ENCODE measurements around the gene HECTD2. TPM values are rescaled to one million over a fixed set of nuclear protein-coding genes. Genes with fewer than 3 reads are reported as not detected.

Gene HECTD2
- total RNA-seq, 1 donor from 2014 or later, result 27.6 TPM

GRCh38 chr10:91512458-91512857 lies 102.3 kb downstream of the HECTD2 start:
- no peaks in the 10 kb centered on the region for H3K27me3 Mint-ChIP-seq (ENCODE audit: unreplicated experiment)
- peaks cover 2% of the 10 kb centered on the region for H3K4me1 Mint-ChIP-seq (ENCODE audit: low read depth, unreplicated experiment)
- H3K9me3 Mint-ChIP-seq (ENCODE audit: unreplicated experiment), result no peaks in the 10 kb centered on the region
- peaks cover 2% of the 10 kb centered on the region for H3K36me3 Mint-ChIP-seq (ENCODE audit: unreplicated experiment)
- H3K4me3 Mint-ChIP-seq (ENCODE audit: unreplicated experiment), result no peak overlapping the region
- DNase-seq, result no peak
- TF ChIP-seq CTCF (IDR thresholded peaks at IDR 0.05; ENCODE audit: partially characterized antibody, unreplicated experiment), result no peak
- no peak overlapping the region for H3K27ac Mint-ChIP-seq (ENCODE audit: unreplicated experiment)

DNA sequence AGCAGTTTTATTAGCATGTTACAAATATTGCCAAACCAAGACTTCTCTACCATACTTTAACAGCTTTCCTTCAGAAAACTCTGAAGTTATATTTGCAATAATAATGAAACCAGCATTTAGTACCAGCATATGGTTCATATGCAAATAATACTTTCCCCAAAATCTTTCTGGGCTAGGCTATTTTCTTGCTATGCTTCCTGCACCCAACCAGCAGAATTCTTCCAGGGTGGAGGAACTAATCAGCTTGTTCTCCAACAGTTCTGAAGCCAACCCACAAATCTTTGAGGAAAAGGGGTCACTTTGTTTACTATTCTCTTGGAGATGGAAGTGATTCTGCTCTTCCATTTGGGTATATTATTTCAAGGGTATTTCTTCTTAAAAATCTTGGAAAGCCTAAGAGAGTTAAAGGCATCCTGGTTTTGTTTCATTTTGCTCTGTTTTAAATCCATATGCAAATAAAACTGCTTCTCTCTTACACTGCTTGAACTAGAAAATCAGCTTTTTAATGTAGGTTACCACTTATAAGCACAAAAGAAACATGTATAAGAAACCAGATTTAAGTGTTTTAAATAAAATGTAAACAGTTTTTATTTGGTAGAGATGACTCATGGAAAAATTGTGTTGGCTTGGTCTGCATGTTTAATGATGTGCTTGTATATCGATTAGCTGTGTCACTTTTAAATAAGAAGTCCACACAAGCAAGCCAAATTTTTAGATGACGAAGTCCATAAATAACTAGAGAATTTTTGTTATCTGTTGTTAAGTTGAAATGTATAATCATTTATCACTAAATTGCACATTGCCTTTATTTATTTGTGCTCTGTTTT lies 103.7 kb downstream of the HECTD2 start:
- no peak for TF ChIP-seq CTCF (IDR thresholded peaks at IDR 0.05; ENCODE audit: partially characterized antibody, unreplicated experiment)
- Mint-ChIP-seq H3K36me3 (ENCODE audit: unreplicated experiment) (peaks cover 9% of the 10 kb centered on the region), H3K4me3 (ENCODE audit: unreplicated experiment) (no peak overlapping the region), H3K27ac (ENCODE audit: unreplicated experiment) (no peak overlapping the region), H3K9me3 (ENCODE audit: unreplicated experiment) (peaks cover 2% of the 10 kb centered on the region), H3K4me1 (ENCODE audit: low read depth, unreplicated experiment) (peaks cover 2% of the 10 kb centered on the region), H3K27me3 (ENCODE audit: unreplicated experiment) (no peaks in the 10 kb centered on the region)
- DNase-seq, result no peak

DNA sequence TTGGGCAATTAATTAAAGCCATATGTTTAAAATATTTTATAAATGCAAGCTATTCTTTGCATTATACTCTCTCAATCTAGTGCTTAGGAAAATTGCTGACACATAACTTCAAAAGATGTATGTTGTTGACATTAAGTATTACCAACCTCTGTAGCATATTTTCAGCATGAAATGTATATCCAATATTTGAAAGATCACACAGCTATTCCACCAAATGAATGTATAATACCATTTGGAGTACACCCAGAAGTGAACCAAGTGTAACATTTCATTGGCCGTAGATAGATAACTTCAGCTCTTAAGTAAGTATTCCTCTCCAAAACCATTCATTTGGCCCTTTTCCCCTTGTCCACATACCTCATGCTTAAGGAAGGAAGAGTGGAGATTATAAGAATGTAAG lies 104.6 kb downstream of the HECTD2 start:
- Mint-ChIP-seq H3K27me3 (ENCODE audit: unreplicated experiment) (no peaks in the 10 kb centered on the region), H3K4me1 (ENCODE audit: low read depth, unreplicated experiment) (peaks cover 2% of the 10 kb centered on the region), H3K27ac (ENCODE audit: unreplicated experiment) (no peak overlapping the region), H3K9me3 (ENCODE audit: unreplicated experiment) (peaks cover 4% of the 10 kb centered on the region), H3K36me3 (ENCODE audit: unreplicated experiment) (peaks cover 9% of the 10 kb centered on the region), H3K4me3 (ENCODE audit: unreplicated experiment) (no peak overlapping the region)
- TF ChIP-seq CTCF (IDR thresholded peaks at IDR 0.05; ENCODE audit: partially characterized antibody, unreplicated experiment), result no peak
- no peak for DNase-seq

GRCh38 chr10:91517394-91517793 lies 107.2 kb downstream of the HECTD2 start:
- no peak overlapping the region for H3K4me3 Mint-ChIP-seq (ENCODE audit: unreplicated experiment)
- no peaks in the 10 kb centered on the region for H3K27me3 Mint-ChIP-seq (ENCODE audit: unreplicated experiment)
- no peaks in the 10 kb centered on the region for H3K4me1 Mint-ChIP-seq (ENCODE audit: low read depth, unreplicated experiment)

More at GRCh38 chr10:91517394-91517793, 107.2 kb downstream of the HECTD2 start:
- no peak for DNase-seq
- Mint-ChIP-seq H3K27ac (ENCODE audit: unreplicated experiment) (no peak overlapping the region), H3K36me3 (ENCODE audit: unreplicated experiment) (peaks cover 9% of the 10 kb centered on the region), H3K9me3 (ENCODE audit: unreplicated experiment) (peaks cover 4% of the 10 kb centered on the region)
- no peak for TF ChIP-seq CTCF (IDR thresholded peaks at IDR 0.05; ENCODE audit: partially characterized antibody, unreplicated experiment)
